ENCODE data around the gene PRDM12.
"Not testable (repeated sequence)": the region's sequence is repeated elsewhere in the genome, so short reads cannot be mapped to it uniquely, and the experiment has no call there.

PRDM12 gene

GRCh38 chr9:130665431-130666392 lies 1.3 kb downstream of the PRDM12 start:
- peak; percentile 52 for DNase-seq

DNA sequence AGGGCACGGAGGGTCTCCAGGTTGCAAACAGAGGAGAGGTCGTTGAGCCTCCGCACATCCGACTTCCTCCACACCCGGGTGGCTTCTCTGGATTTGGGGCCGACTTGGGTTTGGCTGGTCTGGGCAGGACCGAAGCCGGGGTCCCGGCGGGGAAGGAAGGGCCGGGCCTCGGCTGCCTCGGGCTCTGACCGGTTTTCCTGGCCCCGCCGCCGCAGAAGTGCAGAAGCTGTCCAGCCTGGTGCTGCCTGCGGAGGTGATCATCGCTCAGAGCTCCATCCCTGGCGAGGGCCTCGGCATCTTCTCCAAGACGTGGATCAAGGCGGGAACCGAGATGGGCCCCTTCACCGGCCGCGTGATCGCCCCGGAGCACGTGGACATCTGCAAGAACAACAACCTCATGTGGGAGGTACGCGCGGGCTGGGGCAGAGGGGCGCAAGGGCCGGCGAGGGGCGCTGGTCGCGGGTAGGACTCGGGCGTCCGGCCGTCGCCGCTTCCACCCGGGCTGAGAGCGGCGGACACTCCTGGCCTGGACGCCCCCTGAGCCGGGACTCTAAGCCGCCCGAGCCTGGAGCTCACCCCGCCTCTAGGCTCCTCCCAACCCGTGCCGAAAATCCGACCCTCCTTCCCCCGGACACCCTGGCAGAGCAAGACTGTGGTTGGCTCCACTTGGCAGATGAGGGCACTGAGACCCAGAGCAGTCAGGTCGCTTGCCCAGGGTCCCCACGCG lies 2.2 kb downstream of the PRDM12 start:
- DNase-seq, result peak; percentile 50

DNA sequence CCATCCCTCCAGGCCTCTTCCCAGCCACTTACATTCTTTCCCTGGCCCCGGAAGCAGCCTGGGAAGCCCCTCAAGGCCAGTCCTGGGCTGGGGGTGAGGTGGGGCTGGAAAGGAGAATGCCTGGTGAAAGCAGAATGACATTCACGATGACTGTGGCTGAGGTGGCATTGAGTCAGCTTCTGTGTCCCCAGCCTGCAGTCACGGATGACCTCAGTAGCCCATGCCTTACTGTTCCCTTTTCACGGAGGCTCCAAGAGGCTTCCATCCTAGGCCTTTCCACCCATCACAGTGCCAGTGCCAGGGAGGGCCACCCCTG lies 2.7 kb downstream of the PRDM12 start:
- no peak for DNase-seq

GRCh38 chr9:130668196-130668595 lies 3.8 kb downstream of the PRDM12 start:
- no peak for DNase-seq

DNA sequence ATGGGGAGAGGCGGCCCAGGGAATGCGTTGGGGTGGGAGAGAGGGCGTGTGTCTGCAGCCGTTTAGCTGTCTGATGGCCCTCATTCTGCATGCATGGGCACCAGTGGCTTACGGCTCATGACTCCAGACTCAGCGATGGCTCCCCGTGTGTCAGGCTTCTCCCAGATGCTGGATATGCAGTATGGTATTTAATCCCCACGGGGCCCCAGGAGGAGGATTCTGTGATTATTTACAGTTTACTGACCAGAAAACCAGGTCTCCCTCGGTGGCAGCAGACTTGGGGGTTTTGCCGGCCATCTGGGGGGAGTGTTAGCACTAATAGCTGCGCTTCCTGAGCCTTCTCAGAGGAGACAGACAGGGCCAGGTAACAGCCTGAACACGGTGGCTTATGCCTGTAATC lies 4.3 kb downstream of the PRDM12 start:
- peak; percentile 61 for DNase-seq

- no peak for DNase-seq
Observed at GRCh38 chr9:130669965-130670364, 5.6 kb downstream of the PRDM12 start.

GRCh38 chr9:130670644-130671043 lies 6.2 kb downstream of the PRDM12 start:
- no peak for DNase-seq

- DNase-seq, result no peak
Observed at GRCh38 chr9:130672466-130672865, 8.1 kb downstream of the PRDM12 start.

GRCh38 chr9:130672933-130673615 lies 8.7 kb downstream of the PRDM12 start:
- DNase-seq, result no peak

DNA sequence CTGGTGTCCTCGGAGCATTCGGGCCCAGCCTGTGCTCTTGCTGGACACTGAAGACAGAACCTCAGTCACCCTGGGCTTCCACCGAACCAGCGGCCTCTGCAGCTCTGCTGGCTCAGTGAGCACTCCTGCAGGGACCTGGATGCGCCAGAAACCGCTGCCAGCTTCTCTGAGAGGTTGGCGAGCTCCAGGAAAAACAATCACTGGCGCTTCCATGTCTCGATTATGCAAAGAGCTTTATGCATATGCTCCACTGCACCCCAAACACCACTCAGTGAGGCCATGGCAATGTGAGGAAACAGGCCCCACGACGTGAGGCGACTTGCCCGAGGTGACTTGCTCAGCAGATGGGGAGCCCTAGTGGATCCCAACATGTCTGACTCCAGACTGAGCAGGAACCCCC lies 11.0 kb downstream of the PRDM12 start:
- no peak for DNase-seq

DNA sequence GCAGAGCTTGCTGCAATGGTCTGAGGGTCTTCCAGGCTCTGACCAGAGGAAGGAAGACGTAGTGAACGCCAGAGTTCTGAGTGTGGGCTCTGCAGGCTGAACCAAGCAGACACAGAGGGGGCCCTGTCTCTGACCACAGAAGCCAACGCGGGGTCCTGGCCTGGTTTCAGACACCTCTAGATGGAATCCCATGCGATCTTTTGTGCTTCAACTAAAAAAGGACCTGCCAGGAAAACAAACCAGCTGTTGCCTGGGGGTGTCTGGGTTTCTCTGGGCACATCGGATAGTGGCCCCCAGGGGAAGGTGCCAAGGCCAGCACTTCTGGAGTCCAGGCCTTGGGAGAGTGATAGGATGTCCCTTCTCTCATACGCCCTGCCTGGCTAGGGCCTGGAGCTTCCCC lies 12.9 kb downstream of the PRDM12 start:
- no peak for DNase-seq

- DNase-seq, result peak; percentile 85
Observed at GRCh38 chr9:130680836-130681768, 16.7 kb downstream of the PRDM12 start.

DNA sequence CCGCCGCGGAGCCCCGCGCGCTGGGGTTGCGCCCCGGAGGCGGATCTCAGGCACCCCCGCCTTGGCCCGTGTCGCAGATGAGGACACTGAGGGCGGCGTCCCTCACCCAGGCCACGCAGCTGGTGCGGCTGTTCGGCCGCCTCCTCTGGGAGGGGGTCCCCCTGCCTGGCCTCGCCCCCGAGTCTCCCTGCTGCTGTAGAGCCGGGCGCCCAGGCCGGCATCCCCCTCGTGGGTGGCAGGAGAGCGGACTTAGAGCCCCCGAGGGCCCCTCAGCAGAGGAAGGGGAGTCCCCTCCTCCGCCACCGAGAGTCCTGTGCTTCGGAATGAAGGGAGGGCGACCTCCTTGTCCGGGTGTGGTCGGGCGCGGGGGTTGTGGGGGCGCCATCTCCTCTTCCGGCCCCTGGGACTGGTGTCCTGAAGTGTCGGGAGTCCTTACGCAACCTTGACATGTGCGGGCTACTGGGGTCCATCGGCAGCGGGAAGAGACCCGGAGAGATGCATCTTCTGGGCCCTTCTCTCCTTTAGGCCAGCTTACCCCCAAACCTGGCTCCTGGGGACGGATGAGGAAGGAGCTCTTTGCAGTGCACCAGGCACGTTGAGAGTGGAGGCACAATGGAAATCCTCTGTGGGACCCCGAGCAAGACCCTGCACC lies 17.5 kb downstream of the PRDM12 start:
- peak; percentile 67 for DNase-seq

DNA sequence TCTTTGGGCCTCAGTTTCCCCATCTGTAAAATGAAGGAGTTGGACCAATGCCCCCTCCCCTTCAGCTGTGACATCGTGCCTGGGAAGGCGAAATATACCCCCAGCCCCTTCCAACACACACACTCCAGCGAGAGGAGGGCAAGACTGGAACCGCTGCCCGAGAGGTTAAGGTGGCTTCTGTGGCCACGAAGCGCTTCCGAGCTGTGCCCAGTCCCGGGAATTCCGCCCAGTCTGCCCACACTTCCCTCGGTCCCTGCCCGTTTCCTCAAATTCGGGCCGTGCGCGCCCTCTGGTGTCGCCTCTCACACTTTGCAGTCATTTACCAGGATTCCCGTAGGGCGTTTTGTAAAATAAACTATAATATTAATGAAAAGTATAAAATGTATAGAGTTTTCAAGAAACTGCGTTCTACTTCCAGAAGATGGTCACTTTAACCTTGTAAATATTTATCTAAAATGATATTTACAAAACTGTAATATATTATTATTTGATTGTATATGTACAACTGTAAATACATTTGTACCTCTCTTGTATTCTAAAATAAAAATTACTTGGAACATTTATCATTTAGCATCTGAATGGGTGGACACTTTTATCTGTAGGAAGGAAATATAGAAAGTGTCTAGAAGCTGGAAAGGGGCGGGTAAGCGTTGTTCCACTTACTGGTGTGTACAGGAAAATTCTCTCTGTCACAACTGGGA lies 18.2 kb downstream of the PRDM12 start:
- peak; percentile 91 for DNase-seq

GRCh38 chr9:130685104-130685503 lies 20.7 kb downstream of the PRDM12 start:
- no peak for DNase-seq

DNA sequence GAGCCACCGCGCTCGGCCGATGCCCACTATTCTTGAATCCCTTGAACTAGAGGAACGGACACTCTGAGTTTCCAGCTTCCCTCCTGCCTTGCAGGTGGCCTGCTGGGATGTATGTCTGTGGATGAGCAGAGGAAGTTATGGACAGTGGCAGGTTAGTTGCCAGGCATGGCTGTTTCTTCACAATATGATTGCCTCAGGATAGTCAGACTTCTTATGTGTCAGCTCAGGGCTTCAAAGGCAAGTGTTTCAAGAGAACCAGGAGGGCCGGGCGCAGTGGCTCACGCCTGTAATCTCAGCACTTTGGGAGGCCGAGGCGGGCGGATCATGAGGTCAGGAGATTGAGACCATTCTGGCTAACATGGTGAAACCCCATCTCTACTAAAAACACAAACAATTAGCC lies 21.6 kb downstream of the PRDM12 start:
- not testable (repeated sequence) for DNase-seq

GRCh38 chr9:130687615-130688014 lies 23.2 kb downstream of the PRDM12 start:
- DNase-seq, result no peak

GRCh38 chr9:130688072-130688471 lies 23.7 kb downstream of the PRDM12 start:
- DNase-seq, result no peak

- DNase-seq, result no peak
Observed at GRCh38 chr9:130689572-130689936, 25.2 kb downstream of the PRDM12 start.

DNA sequence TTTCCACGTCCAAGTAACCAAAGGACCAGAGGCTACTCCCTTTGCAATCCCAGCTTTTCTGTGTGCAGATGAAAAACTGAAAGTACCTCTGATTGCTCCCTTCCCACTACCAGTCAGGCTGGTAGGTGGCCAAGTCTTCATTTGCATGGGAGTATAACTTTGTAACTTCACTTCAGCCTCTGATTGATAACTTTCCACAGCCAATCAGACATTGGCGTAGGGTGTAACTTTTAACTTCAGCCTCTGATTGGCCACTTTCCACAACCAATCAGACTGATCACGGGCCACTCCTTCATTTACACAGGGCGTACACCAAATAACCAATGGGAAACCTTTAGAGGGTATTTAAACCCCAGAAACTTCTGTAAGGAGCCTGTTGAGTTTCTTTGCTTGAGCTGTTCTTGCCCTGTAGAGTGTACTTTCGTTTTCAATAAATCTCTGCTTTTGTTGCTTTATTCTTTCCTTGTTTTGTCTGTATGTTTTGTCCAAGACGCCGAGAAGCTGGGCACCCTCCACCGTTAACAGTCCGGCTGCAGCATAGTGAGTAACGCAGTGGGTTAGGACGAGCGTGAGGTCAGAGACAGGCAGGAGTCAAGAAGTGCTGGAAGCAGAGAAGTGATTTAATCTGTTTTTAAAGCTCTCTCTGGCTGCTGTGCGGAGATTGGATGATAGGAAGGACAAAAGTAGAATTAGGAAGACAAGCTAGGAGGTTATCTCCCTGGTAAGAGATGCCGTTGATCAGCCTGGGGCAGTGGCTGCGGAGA lies 25.7 kb downstream of the PRDM12 start:
- peak; percentile 60 for DNase-seq

DNA sequence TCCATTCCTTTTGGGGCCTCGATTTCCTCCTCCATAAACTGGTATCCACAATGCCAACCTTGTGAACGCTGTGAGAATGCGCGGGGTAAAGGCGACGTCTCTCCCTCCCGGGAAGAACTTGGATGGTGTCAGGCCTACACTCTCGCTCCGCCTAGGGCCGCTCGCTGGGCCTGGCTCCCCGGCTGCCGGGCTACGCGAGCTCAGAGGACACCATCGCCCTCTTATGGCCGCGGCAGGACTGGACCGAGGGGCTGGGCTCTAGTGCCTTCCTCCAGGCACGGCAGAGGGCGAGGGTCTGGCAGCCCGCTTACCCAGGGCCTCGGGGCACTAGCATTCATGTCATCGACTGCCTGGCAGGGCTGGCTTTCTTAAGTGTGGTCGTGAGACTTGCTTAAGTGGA lies 27.9 kb downstream of the PRDM12 start:
- DNase-seq, result peak; percentile 90
